Fibroblast of lung (primary cell): ENCODE results near the gene RRH. TPM values are rescaled to one million over a fixed set of nuclear protein-coding genes. Genes with fewer than 3 reads are reported as not detected.

Experiments used
- DNase-seq, 2 donors: peaks; one replicate each; pipeline versions ENCODE4 v3.0.0 to v3.0.0-alpha.2; 2010; ENCODE audit warnings: low read depth in 2 of 2
- H2AFZ ChIP-seq: 2 replicates; pipeline ENCODE4 v1.5.1; 2012; ENCODE audit warnings: low read length, control low read depth, inconsistent platforms
- H3K27ac ChIP-seq: 2 replicates; pipeline ENCODE4 v1.5.1; 2011; ENCODE audit warnings: low read length, control low read depth; ENCODE audit not compliant: insufficient read depth
- H3K27me3 ChIP-seq: 2 replicates; pipeline ENCODE4 v1.5.1; 2011; ENCODE audit warnings: mild to moderate bottlenecking, low read length; ENCODE audit not compliant: control insufficient read depth, insufficient read depth
- H3K36me3 ChIP-seq: 2 replicates; pipeline ENCODE4 v1.5.1; 2011; ENCODE audit warnings: low read length; ENCODE audit not compliant: control insufficient read depth, insufficient read depth
- H3K4me1 ChIP-seq: 2 replicates; pipeline ENCODE4 v1.5.1; 2011; ENCODE audit warnings: low read length; ENCODE audit not compliant: control insufficient read depth, insufficient read depth; ENCODE audit errors: extremely low read depth
- H3K4me2 ChIP-seq: 2 replicates; pipeline ENCODE4 v1.5.1; 2011; ENCODE audit warnings: low read length, control low read depth; ENCODE audit not compliant: insufficient read depth; ENCODE audit errors: extremely low read depth
- H3K4me3 ChIP-seq, 4 experiments: fragments of 200-600 bp in 1 of 4; sonication (generic) in 1 of 4; replicated peaks in 1 of 4; 2 replicates each; pipeline ENCODE4 v1.5.1; 2011 to 2016; ENCODE audit warnings: low read length in 4 of 4, low read depth in 3 of 4, mild to moderate bottlenecking in 3 of 4, control low read depth in 2 of 4, inconsistent platforms in 1 of 4, mixed read lengths in 1 of 4; ENCODE audit not compliant: insufficient read depth in 1 of 4; ENCODE audit errors: control extremely low read depth in 1 of 4
- H3K79me2 ChIP-seq: 2 replicates; pipeline ENCODE4 v1.5.1; 2012; ENCODE audit warnings: mild to moderate bottlenecking, low read length, inconsistent platforms; ENCODE audit not compliant: control insufficient read depth, insufficient read depth
- H3K9ac ChIP-seq: 2 replicates; pipeline ENCODE4 v1.5.1; 2011; ENCODE audit warnings: mild to moderate bottlenecking, low read length, control low read depth; ENCODE audit not compliant: insufficient read depth
- H3K9me3 ChIP-seq: 2 replicates; pipeline ENCODE4 v1.5.1; 2012; ENCODE audit warnings: low read depth, low read length; ENCODE audit not compliant: control insufficient read depth, insufficient read depth
- H4K20me1 ChIP-seq: 2 replicates; pipeline ENCODE4 v1.5.1; 2011; ENCODE audit warnings: low read length; ENCODE audit not compliant: control insufficient read depth, insufficient read depth; ENCODE audit errors: extremely low read depth
- EZH2 ChIP-seq: IDR thresholded peaks from 2 replicates; pipeline ENCODE4 v1.5.1; 2012; ENCODE audit warnings: low read length, control low read depth, mild to moderate bottlenecking; ENCODE audit errors: missing control alignments
- polyA plus RNA-seq, 2 donors: library from polyadenylated mRNA; depleted of rRNA in 1 of 2; stranded (reverse) in 1 of 2; unstranded in 1 of 2; fragments of >200 nt; gene quantifications; 2 replicates each; pipeline ENCODE4 v1.2.1, GENCODE V29; 2011 to 2012; ENCODE audit warnings: missing spikeins in 1 of 2
- total RNA-seq: library from RNA; depleted of rRNA; stranded (reverse); fragments of >200 nt; gene quantifications from 2 replicates; pipeline ENCODE4 v1.2.1, GENCODE V29; 2014
- TF ChIP-seq, protein P1 (sequence below), 2 donors: IDR thresholded peaks in 1 of 2; conservative IDR thresholded peaks in 1 of 2; 1 replicate in 1 of 2; 2 replicates in 1 of 2; pipeline ENCODE4 v1.5.1; 2011 to 2012; ENCODE audit warnings: low read length in 2 of 2, control low read depth in 1 of 2, inconsistent platforms in 1 of 2, low read depth in 1 of 2, mild to moderate bottlenecking in 1 of 2

Gene RRH
- total and polyA plus RNA-seq, 2 donors (not counting 1 experiment from before 2014, with no cell fraction given), result under 0.01 to 0.08 TPM

DNA sequence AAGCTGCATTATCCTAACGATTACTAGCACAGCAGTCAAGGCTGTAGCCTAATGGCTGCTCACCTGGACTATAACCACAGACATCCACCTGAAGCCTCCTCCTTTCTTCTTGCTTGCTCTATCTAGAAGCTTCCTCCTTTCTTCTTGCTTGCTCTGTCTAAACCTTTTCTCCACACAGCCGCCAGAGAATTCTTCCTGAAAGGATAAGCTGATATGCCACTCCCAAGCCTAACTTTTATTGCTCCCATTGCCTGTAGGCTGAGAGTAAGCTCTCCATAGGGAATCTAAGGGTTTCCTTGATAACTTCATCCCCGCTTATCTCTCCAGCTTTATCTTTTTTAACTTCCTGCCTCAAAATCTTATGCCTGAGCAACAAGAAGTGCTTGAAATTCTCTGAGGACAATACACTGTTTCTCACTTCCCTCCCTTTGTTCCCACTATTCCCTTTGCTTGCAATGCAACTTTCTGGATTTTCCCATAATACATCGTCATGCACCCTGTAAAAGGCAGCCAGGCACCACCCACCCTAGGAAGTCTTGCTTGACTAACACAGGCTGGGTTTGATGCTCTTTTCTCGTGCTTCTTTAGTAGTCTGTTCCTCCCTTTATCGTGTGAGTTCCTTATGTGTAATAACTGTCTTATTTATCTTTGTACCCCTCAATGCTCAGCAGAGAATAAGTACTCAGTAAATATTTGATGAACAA lies 18.8 kb downstream of the RRH start:
- Histone ChIP-seq H3K27ac (no peak overlapping the region), H2AFZ (no peak overlapping the region), H3K4me1 (no peaks in the 10 kb centered on the region), H3K4me2 (no peak overlapping the region), H3K27me3 (no peaks in the 10 kb centered on the region), H3K36me3 (no peaks in the 10 kb centered on the region), H3K9me3 (no peaks in the 10 kb centered on the region), H4K20me1 (no peaks in the 10 kb centered on the region), H3K9ac (no peak overlapping the region), H3K79me2 (no peaks in the 10 kb centered on the region), H3K4me3 (no peak overlapping the region)
- no peak for DNase-seq
- TF ChIP-seq, protein P1, sequence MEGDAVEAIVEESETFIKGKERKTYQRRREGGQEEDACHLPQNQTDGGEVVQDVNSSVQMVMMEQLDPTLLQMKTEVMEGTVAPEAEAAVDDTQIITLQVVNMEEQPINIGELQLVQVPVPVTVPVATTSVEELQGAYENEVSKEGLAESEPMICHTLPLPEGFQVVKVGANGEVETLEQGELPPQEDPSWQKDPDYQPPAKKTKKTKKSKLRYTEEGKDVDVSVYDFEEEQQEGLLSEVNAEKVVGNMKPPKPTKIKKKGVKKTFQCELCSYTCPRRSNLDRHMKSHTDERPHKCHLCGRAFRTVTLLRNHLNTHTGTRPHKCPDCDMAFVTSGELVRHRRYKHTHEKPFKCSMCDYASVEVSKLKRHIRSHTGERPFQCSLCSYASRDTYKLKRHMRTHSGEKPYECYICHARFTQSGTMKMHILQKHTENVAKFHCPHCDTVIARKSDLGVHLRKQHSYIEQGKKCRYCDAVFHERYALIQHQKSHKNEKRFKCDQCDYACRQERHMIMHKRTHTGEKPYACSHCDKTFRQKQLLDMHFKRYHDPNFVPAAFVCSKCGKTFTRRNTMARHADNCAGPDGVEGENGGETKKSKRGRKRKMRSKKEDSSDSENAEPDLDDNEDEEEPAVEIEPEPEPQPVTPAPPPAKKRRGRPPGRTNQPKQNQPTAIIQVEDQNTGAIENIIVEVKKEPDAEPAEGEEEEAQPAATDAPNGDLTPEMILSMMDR (conservative IDR thresholded peaks at IDR 0.05 in 1 of 2, IDR thresholded peaks at IDR 0.05 in 1 of 2; ENCODE audit: low read depth in 1 of 2, low read length in 2 of 2), result no peak
- TF ChIP-seq EZH2, result no peak

DNA sequence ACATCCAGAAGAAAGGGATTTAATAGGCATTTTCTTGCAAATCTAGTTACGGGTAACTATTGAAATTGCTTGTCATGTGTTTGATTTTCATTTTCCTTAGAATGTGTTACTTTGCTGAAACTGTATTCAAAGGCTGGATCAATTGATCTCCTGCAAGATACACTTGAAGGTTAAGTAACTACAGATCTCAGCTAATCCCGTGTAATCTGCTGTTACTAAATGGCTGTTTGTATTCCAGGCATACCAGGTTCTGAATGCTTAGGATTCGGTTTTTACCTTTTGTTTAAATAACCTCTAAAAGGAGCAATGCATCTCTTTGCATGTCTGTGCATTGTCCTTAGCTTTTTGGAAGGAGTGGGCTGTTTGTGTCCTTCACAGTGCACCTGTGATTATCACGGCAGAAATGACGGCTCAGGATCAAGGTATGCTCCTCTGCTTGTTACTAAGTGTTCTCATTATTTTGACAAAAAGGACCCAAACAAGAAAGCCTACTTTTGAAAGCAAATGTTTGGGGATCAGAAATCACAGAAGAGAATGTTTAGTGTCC lies 20.2 kb downstream of the RRH start, which contains the start of gene LRIT3:
Gene LRIT3, plus strand, starts transcription at position 212 of the 547 bp plus-strand sequence. Its CDS starts 95 bp downstream, at position 307.
- no peak within 1 kb of the TSS for H2AFZ ChIP-seq
- no peak within 1 kb of the TSS for H3K27ac ChIP-seq
- H3K9me3 ChIP-seq, result no peaks in the 10 kb centered on the region
- H3K4me1 ChIP-seq, result no peaks in the 10 kb centered on the region
- H3K36me3 ChIP-seq, result no peaks in the 10 kb centered on the region
- TF ChIP-seq, protein P1 (conservative IDR thresholded peaks at IDR 0.05 in 1 of 2, IDR thresholded peaks at IDR 0.05 in 1 of 2; ENCODE audit: low read depth in 1 of 2, low read length in 2 of 2), result no peak
- TF ChIP-seq EZH2, result no peak
- H3K4me2 ChIP-seq, result no peak within 1 kb of the TSS
- DNase-seq, result no peak
- no peaks in the 10 kb centered on the region for H3K79me2 ChIP-seq
- H3K27me3 ChIP-seq, result no peaks in the 10 kb centered on the region
- H3K4me3 ChIP-seq, result no peak within 1 kb of the TSS
- H3K9ac ChIP-seq, result no peak within 1 kb of the TSS
- no peaks in the 10 kb centered on the region for H4K20me1 ChIP-seq

DNA sequence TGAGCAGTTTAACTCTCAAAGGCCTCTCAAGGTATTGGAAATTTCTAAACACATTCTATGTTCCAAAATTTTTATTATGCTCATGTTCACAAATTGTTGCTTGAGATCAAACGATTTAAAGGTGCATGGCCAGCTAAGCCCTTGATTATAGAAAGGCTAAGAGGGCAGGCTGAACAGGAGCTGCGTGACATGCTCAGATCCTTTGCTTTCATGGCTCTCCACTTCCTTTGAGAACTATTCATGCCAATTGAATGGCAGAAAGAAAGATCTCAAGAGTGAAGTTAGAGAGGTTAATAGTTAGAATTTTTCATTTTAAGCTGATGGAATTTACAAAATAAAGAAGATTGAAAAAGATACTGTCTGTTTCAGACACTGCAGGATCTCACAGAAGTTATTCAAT lies 20.7 kb downstream of the RRH start:
- no peak overlapping the region for H3K4me2 ChIP-seq
- H3K36me3 ChIP-seq, result no peaks in the 10 kb centered on the region
- no peaks in the 10 kb centered on the region for H3K4me1 ChIP-seq
- no peak overlapping the region for H3K27ac ChIP-seq
- no peak overlapping the region for H3K9ac ChIP-seq
- H3K79me2 ChIP-seq, result no peaks in the 10 kb centered on the region
- no peak for TF ChIP-seq EZH2
- TF ChIP-seq, protein P1 (conservative IDR thresholded peaks at IDR 0.05 in 1 of 2, IDR thresholded peaks at IDR 0.05 in 1 of 2; ENCODE audit: low read depth in 1 of 2, low read length in 2 of 2), result no peak
- H4K20me1 ChIP-seq, result no peaks in the 10 kb centered on the region
- H3K9me3 ChIP-seq, result no peaks in the 10 kb centered on the region
- no peak overlapping the region for H2AFZ ChIP-seq
- no peak overlapping the region for H3K4me3 ChIP-seq
- DNase-seq, result no peak
- H3K27me3 ChIP-seq, result no peaks in the 10 kb centered on the region
